ENCODE measurements around the gene G3BP1. TPM values are rescaled to one million over a fixed set of nuclear protein-coding genes. Genes with fewer than 3 reads are reported as not detected.

G3BP1 gene
- total and polyA plus RNA-seq, 9 of the 15 experiments (the other 6 are each of a cell fraction or from before 2014, with no cell fraction given): 54.7 to 264 (median 105) TPM

DNA sequence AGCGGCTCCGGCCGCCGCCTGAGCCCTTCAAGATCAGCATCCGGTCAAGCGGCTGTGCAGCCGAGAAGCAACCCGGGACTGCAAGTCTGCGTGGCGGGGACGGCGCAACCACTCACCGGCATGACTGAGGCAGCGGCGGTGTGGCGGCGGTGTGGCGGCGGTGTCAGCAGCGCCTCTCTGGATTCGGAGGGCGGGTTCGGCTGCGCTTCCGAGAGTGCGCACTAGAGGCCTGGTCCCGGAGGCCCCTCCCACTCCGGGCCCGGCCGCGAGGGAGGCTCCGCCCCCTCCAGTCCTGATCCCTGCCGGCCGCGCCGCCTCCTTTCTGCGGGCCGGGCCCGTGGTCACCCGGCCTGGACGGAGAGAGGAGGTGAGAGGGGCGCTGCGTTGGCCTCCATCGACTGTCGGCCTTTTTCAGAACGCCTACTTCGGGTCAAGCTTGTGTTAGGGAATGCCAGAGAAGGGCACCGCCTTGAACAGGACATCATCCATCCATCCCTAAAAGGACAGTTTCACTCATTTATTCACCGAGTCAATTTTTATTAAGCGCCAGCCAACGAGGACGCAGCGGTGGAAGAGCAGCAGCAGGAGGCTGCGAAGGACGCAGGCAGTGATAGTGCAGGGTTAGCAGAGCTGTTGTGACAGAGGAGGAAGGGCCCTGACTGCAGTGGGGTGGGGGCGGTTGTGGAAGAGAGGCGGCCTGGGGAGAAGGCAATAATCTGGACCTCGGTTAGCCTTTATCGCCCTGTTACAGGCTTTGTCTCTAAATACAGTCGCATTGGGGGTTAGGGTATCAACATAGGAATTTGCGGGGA, 13.1 kb upstream of the G3BP1 start, which contains the start of gene ATOX1 (continued):
- TF ChIP-seq, protein P1, sequence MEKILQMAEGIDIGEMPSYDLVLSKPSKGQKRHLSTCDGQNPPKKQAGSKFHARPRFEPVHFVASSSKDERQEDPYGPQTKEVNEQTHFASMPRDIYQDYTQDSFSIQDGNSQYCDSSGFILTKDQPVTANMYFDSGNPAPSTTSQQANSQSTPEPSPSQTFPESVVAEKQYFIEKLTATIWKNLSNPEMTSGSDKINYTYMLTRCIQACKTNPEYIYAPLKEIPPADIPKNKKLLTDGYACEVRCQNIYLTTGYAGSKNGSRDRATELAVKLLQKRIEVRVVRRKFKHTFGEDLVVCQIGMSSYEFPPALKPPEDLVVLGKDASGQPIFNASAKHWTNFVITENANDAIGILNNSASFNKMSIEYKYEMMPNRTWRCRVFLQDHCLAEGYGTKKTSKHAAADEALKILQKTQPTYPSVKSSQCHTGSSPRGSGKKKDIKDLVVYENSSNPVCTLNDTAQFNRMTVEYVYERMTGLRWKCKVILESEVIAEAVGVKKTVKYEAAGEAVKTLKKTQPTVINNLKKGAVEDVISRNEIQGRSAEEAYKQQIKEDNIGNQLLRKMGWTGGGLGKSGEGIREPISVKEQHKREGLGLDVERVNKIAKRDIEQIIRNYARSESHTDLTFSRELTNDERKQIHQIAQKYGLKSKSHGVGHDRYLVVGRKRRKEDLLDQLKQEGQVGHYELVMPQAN (IDR thresholded peaks at IDR 0.05; ENCODE audit: borderline replicate concordance): peak; percentile 8; the same call in 1 of the 2 replicates
- TF ChIP-seq ZFX (CRISPR knock-in tag; IDR thresholded peaks at IDR 0.05) (peak; percentile 96), KAT7 (CRISPR knock-in tag; IDR thresholded peaks at IDR 0.05; ENCODE audit: borderline replicate concordance) (0 out of 2 replicates have a peak, but pooled peaks have one; percentile 68), MTA2 (IDR thresholded peaks at IDR 0.05; ENCODE audit: low read depth) (0 out of 2 replicates have a peak, but pooled peaks have one; percentile 15), SP2 (IDR thresholded peaks at IDR 0.05; ENCODE audit: extremely low read depth, low read depth, low read length, poor library complexity, severe bottlenecking) (no peak), POU5F1 (IDR thresholded peaks at IDR 0.05; ENCODE audit: borderline replicate concordance, low read depth, low read length, partially characterized antibody) (no peak), CCNT2 (IDR thresholded peaks at IDR 0.05; ENCODE audit: borderline replicate concordance, extremely low read depth, insufficient read length, low read depth, low read length) (peak; percentile 60), MAZ (CRISPR knock-in tag; conservative IDR thresholded peaks at IDR 0.05 in 1 of 2, IDR thresholded peaks at IDR 0.05 in 1 of 2) (peak; percentile 48 to 65; a peak in 2 of 4 replicates), TAF7 (tag; IDR thresholded peaks at IDR 0.05) (0 out of 2 replicates have a peak, but pooled peaks have one; percentile 17), FOXM1 (IDR thresholded peaks at IDR 0.05; ENCODE audit: low read depth) (no peak), FOXM1 (CRISPR knock-in tag; IDR thresholded peaks at IDR 0.05; ENCODE audit: low read depth) (no peak)
- TF ChIP-seq, protein P2, sequence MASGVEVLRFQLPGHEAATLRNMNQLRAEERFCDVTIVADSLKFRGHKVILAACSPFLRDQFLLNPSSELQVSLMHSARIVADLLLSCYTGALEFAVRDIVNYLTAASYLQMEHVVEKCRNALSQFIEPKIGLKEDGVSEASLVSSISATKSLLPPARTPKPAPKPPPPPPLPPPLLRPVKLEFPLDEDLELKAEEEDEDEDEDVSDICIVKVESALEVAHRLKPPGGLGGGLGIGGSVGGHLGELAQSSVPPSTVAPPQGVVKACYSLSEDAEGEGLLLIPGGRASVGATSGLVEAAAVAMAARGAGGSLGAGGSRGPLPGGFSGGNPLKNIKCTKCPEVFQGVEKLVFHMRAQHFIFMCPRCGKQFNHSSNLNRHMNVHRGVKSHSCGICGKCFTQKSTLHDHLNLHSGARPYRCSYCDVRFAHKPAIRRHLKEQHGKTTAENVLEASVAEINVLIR (CRISPR knock-in tag; IDR thresholded peaks at IDR 0.05): 0 out of 2 replicates have a peak, but pooled peaks have one; percentile 45
- TF ChIP-seq, protein P3, sequence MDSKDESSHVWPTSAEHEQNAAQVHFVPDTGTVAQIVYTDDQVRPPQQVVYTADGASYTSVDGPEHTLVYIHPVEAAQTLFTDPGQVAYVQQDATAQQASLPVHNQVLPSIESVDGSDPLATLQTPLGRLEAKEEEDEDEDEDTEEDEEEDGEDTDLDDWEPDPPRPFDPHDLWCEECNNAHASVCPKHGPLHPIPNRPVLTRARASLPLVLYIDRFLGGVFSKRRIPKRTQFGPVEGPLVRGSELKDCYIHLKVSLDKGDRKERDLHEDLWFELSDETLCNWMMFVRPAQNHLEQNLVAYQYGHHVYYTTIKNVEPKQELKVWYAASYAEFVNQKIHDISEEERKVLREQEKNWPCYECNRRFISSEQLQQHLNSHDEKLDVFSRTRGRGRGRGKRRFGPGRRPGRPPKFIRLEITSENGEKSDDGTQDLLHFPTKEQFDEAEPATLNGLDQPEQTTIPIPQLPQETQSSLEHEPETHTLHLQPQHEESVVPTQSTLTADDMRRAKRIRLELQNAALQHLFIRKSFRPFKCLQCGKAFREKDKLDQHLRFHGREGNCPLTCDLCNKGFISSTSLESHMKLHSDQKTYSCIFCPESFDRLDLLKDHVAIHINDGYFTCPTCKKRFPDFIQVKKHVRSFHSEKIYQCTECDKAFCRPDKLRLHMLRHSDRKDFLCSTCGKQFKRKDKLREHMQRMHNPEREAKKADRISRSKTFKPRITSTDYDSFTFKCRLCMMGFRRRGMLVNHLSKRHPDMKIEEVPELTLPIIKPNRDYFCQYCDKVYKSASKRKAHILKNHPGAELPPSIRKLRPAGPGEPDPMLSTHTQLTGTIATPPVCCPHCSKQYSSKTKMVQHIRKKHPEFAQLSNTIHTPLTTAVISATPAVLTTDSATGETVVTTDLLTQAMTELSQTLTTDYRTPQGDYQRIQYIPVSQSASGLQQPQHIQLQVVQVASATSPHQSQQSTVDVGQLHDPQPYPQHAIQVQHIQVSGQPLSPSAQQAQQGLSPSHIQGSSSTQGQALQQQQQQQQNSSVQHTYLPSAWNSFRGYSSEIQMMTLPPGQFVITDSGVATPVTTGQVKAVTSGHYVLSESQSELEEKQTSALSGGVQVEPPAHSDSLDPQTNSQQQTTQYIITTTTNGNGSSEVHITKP (IDR thresholded peaks at IDR 0.05; ENCODE audit: partially characterized antibody): no peak
- TF ChIP-seq, protein P4, sequence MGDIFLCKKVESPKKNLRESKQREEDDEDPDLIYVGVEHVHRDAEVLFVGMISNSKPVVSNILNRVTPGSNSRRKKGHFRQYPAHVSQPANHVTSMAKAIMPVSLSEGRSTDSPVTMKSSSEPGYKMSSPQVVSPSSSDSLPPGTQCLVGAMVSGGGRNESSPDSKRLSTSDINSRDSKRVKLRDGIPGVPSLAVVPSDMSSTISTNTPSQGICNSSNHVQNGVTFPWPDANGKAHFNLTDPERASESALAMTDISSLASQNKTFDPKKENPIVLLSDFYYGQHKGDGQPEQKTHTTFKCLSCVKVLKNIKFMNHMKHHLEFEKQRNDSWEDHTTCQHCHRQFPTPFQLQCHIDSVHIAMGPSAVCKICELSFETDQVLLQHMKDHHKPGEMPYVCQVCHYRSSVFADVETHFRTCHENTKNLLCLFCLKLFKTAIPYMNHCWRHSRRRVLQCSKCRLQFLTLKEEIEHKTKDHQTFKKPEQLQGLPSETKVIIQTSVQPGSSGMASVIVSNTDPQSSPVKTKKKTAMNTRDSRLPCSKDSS (IDR thresholded peaks at IDR 0.05; ENCODE audit: low read depth, partially characterized antibody): no peak
- TF ChIP-seq, protein P5, sequence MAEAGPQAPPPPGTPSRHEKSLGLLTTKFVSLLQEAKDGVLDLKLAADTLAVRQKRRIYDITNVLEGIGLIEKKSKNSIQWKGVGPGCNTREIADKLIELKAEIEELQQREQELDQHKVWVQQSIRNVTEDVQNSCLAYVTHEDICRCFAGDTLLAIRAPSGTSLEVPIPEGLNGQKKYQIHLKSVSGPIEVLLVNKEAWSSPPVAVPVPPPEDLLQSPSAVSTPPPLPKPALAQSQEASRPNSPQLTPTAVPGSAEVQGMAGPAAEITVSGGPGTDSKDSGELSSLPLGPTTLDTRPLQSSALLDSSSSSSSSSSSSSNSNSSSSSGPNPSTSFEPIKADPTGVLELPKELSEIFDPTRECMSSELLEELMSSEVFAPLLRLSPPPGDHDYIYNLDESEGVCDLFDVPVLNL (CRISPR knock-in tag; IDR thresholded peaks at IDR 0.05; ENCODE audit: low read depth): no peak

Data from K562 (cell line).